OCI-LY7 (cell line): ENCODE results near the gene VSIR. TPM values are rescaled to one million over a fixed set of nuclear protein-coding genes. Genes with fewer than 3 reads are reported as not detected.

Experiments
- BruUV-seq: library from RNA; stranded (reverse); fragments of 400-500 nt; replicated peaks from 2 replicates; lab custom pipeline; 2021; lab: Mats Ljungman, UMichigan
- CTCF ChIA-PET: fragments of 300-600 bp; sonication (Branson Sonifier 250); formaldehyde crosslinking; loops from one replicate; lab custom pipeline; 2022; ENCODE audit warnings: antibody characterized with exemption; ENCODE audit not compliant: unreplicated experiment; lab: Charles Lee
- POLR2A ChIA-PET: fragments of 300-600 bp; sonication (Branson Sonifier 250); formaldehyde crosslinking; loops from one replicate; lab custom pipeline; 2022; ENCODE audit warnings: antibody characterized with exemption; lab: Charles Lee
- DNase-seq: peaks from one replicate; pipeline ENCODE4 v3.0.0-alpha.2; 2015; ENCODE audit warnings: low spot score
- H2AFZ ChIP-seq: fragments of 200-600 bp; sonication (generic), shearing (Covaris generic); 2 replicates; pipeline ENCODE4 v1.6.1; 2014; ENCODE audit warnings: mild to moderate bottlenecking, antibody characterized with exemption, low read length, moderate library complexity
- H3K27ac ChIP-seq: fragments of 200-600 bp; sonication (generic); 2 replicates; pipeline ENCODE4 v1.5.1; 2014; ENCODE audit warnings: mixed run types, low read depth, mild to moderate bottlenecking, moderate library complexity, low read length, inconsistent platforms; ENCODE audit not compliant: poor library complexity, severe bottlenecking
- H3K36me3 ChIP-seq: fragments of 200-600 bp; sonication (generic); 2 replicates; pipeline ENCODE4 v1.6.1; 2014; ENCODE audit warnings: mild to moderate bottlenecking, antibody characterized with exemption, low read length, moderate library complexity, mixed read lengths; ENCODE audit not compliant: insufficient read depth
- H3K4me1 ChIP-seq: fragments of 200-600 bp; sonication (generic); 2 replicates; pipeline ENCODE4 v1.5.1; 2014; ENCODE audit warnings: mild to moderate bottlenecking, low read length; ENCODE audit not compliant: insufficient read depth, poor library complexity, severe bottlenecking
- H3K4me2 ChIP-seq: fragments of 200-600 bp; sonication (generic); 2 replicates; pipeline ENCODE4 v1.6.1; 2014; ENCODE audit warnings: mild to moderate bottlenecking, low read length
- H3K4me3 ChIP-seq: fragments of 200-600 bp; sonication (generic); 2 replicates; pipeline ENCODE4 v1.5.1; 2014; ENCODE audit warnings: mild to moderate bottlenecking, low read depth, low read length; ENCODE audit not compliant: poor library complexity, severe bottlenecking
- H3K79me2 ChIP-seq: fragments of 200-600 bp; sonication (generic); 2 replicates; pipeline ENCODE4 v1.6.1; 2016; ENCODE audit warnings: low read depth, mild to moderate bottlenecking, low read length, moderate library complexity, mixed read lengths; ENCODE audit not compliant: insufficient read depth
- H3K9me2 ChIP-seq: fragments of 200-600 bp; sonication (generic); 2 replicates; pipeline ENCODE4 v1.6.1; 2016; ENCODE audit warnings: mild to moderate bottlenecking, low read length, mixed read lengths; ENCODE audit not compliant: insufficient read depth
- H3K9me3 ChIP-seq: fragments of 200-600 bp; sonication (generic); 2 replicates; pipeline ENCODE4 v1.6.1; 2014; ENCODE audit warnings: mild to moderate bottlenecking, mixed run types, low read length, mixed read lengths
- H4K20me1 ChIP-seq: fragments of 200-600 bp; sonication (generic); 2 replicates; pipeline ENCODE4 v1.6.1; 2014; ENCODE audit warnings: mild to moderate bottlenecking, antibody characterized with exemption, low read length, moderate library complexity, mixed read lengths; ENCODE audit not compliant: insufficient read depth
- EZH2phosphoT487 ChIP-seq: fragments of 200-600 bp; sonication (generic); IDR thresholded peaks from 2 replicates; pipeline ENCODE4 v1.6.1; 2018; ENCODE audit warnings: low read depth, borderline replicate concordance, mild to moderate bottlenecking, mixed run types, antibody characterized with exemption, low read length, moderate library complexity, mixed read lengths
- intact Hi-C: fragments of 100-400 bp; cut with micrococcal nuclease; formaldehyde crosslinking; loops from one replicate; pipeline ENCODE4 v1.10.0; 2022; ENCODE audit not compliant: unreplicated experiment
- total RNA-seq, 2 experiments: library from RNA; depleted of rRNA in 1 of 2; stranded (reverse); fragments of >200 nt in 1 of 2; shearing (Covaris generic) in 1 of 2; gene quantifications; 2 replicates each; pipeline ENCODE4 v1.2.3, GENCODE V29; 2014 to 2022
- TF ChIP-seq, protein P1 (sequence below): fragments of 200-600 bp; sonication (generic); conservative IDR thresholded peaks from 2 replicates; pipeline ENCODE4 v1.5.1; 2014; ENCODE audit warnings: mild to moderate bottlenecking, antibody characterized with exemption, low read length, moderate library complexity, mixed read lengths

Gene VSIR
- total RNA-seq, 2 experiments from 2014 or later: 2.2 to 9.0 TPM

DNA sequence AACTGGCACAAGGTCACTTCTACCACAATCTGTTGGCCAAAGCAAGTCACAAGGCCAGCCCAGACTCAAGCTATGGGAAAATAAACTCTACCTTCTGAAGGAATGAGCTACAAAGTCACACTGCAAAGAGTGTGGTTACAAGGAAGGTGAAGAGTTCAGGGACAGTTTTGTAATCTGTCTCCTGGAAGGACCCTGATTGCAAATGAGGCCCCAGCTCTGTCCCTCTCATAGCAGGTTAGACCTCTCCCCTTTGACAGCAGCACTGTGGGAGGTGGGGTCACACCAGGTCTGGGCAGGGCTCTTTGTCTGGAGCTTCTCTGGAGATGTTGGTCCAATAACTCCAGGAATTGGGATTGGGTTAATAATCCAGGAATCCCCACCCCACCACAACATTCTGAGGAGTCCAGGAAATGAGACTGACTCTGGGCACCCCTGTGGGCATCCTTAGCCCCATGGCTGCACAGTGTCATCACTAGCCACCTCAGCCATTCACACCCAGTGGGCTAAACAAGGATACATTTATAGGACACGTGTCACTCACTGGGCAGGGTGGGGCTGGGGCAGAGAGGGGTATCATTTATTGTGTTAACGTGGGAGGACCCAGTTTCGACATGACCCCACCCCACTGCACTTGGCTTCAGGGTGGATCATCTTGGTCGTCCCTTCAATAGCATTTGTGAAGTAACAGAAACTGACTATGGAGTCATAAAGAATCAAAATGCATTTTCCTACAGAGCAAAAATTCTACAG lies 30.1 kb downstream of the VSIR start:
- BruUV-seq: no TSS peak
- no peak overlapping the region for H3K4me3 ChIP-seq
- H4K20me1 ChIP-seq: no peaks in the 10 kb centered on the region
- H3K9me2 ChIP-seq: no peaks in the 10 kb centered on the region
- H3K9me3 ChIP-seq: no peaks in the 10 kb centered on the region
- ChIA-PET POLR2A (interaction anchor here (0.5 to 1.6 kb wide), 3 partner anchors 13 to 1050 kb away, joined by 3 to 9 read pairs (median 3); no protein-coding TSS in a partner anchor), CTCF (no interaction called here)
- TF ChIP-seq EZH2phosphoT487: no peak
- TF ChIP-seq, protein P1, sequence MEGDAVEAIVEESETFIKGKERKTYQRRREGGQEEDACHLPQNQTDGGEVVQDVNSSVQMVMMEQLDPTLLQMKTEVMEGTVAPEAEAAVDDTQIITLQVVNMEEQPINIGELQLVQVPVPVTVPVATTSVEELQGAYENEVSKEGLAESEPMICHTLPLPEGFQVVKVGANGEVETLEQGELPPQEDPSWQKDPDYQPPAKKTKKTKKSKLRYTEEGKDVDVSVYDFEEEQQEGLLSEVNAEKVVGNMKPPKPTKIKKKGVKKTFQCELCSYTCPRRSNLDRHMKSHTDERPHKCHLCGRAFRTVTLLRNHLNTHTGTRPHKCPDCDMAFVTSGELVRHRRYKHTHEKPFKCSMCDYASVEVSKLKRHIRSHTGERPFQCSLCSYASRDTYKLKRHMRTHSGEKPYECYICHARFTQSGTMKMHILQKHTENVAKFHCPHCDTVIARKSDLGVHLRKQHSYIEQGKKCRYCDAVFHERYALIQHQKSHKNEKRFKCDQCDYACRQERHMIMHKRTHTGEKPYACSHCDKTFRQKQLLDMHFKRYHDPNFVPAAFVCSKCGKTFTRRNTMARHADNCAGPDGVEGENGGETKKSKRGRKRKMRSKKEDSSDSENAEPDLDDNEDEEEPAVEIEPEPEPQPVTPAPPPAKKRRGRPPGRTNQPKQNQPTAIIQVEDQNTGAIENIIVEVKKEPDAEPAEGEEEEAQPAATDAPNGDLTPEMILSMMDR: no peak
- H3K36me3 ChIP-seq: no peaks in the 10 kb centered on the region
- H3K27ac ChIP-seq: no peak overlapping the region
- no peaks in the 10 kb centered on the region for H3K79me2 ChIP-seq
- DNase-seq: no peak
- H3K4me2 ChIP-seq: no peak overlapping the region
- no peak overlapping the region for H2AFZ ChIP-seq
- H3K4me1 ChIP-seq: peaks cover 25% of the 10 kb centered on the region
- intact Hi-C loops: no loop called here

DNA sequence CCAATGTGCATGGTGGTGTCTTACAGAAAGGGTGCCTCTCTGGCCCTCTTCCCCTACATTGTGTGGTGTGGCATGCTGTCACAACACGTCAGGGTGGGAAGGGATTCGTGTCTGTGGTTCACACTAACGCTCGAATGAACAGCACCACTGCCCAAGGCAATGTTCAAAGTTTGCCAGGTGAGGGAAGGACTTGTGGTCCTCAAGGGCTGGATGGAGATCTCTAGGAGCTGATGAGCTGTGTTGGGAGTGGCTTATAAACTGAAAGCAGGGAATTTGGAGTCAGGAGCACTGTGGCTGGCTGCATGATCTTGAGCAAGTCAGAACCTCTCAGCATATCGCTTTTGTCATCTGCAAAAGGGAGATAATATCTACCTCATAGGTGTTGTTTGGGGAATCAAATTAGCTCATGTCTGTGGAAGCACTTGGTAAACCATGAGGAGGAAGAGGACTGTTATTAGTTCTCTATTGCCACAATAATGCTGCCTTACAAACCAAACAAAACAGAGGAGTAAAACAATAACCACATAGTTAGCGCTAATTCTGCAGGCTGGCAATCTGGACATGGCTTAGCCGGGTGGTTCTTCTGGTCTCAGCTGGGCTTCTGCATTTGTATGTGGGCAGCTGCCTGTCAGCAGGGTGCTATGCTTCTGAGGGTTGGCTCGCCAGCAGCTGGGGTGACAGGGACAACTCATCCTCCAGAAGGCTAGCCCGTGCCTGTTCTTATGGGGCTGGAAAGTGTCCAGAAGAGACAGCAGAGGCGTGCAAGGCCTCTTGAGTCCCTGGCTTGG lies 30.8 kb downstream of the VSIR start:
- BruUV-seq: no TSS peak
- TF ChIP-seq, protein P1: no peak
- no peak for TF ChIP-seq EZH2phosphoT487
- POLR2A ChIA-PET: interaction anchor here (0.5 to 1.6 kb wide), 3 partner anchors 12 to 314 kb away, joined by 3 to 9 read pairs (median 3); no protein-coding TSS in a partner anchor
- intact Hi-C loops: no loop called here
- H3K9me2 ChIP-seq: no peaks in the 10 kb centered on the region
- CTCF ChIA-PET: no interaction called here
- DNase-seq: no peak
- no peaks in the 10 kb centered on the region for H3K36me3 ChIP-seq
- no peak overlapping the region for H3K4me3 ChIP-seq
- H3K4me1 ChIP-seq: peaks cover 17% of the 10 kb centered on the region
- H3K79me2 ChIP-seq: no peaks in the 10 kb centered on the region
- H3K9me3 ChIP-seq: no peaks in the 10 kb centered on the region
- no peak overlapping the region for H3K4me2 ChIP-seq
- H4K20me1 ChIP-seq: no peaks in the 10 kb centered on the region
- H2AFZ ChIP-seq: no peak overlapping the region
- no peak overlapping the region for H3K27ac ChIP-seq
